Heart right ventricle (tissue), 16 donors: ENCODE data around the gene HOXD8. TPM values are rescaled to one million over a fixed set of nuclear protein-coding genes. Genes with fewer than 3 reads are reported as not detected.
A peak's percentile ranks its signal among the peaks of the same experiment; 100 is the strongest.

Source experiments
- ATAC-seq, 8 donors: fragments of 200-7000 bp; cut with Tn5 transposase; one replicate each; pipeline ENCODE4 v1.9.1; 2020; ENCODE audit warnings: mild to moderate bottlenecking in 8 of 8, moderate library complexity in 8 of 8, moderate number of reproducible peaks in 1 of 8
- DNase-seq, 2 donors: peaks; one replicate each; pipeline ENCODE4 v3.0.0-alpha.2; 2020
- H3K27ac ChIP-seq, 10 donors: fragments of 200-600 bp; sonication (generic) in 2 of 10; one replicate each; pipeline versions ENCODE4 v1.5.0 to v1.8.0; 2020 to 2022; ENCODE audit warnings: mild to moderate bottlenecking in 3 of 10
- H3K27me3 ChIP-seq, 7 donors: fragments of 200-600 bp; one replicate each; pipeline ENCODE4 v1.8.0; 2021 to 2022; ENCODE audit warnings: mild to moderate bottlenecking in 2 of 7
- H3K36me3 ChIP-seq, 9 donors: fragments of 200-600 bp; sonication (generic) in 1 of 9; one replicate each; pipeline versions ENCODE4 v1.5.0 to v1.8.0; 2020 to 2022; ENCODE audit warnings: mild to moderate bottlenecking in 2 of 9
- H3K4me1 ChIP-seq, 9 donors: fragments of 200-600 bp; sonication (generic) in 1 of 9; one replicate each; pipeline versions ENCODE4 v1.5.0 to v1.8.0; 2020 to 2022; ENCODE audit warnings: mild to moderate bottlenecking in 4 of 9
- H3K4me3 ChIP-seq, 10 donors: fragments of 200-600 bp; sonication (generic) in 2 of 10; one replicate each; pipeline versions ENCODE4 v1.5.0 to v1.8.0; 2020 to 2022; ENCODE audit warnings: mild to moderate bottlenecking in 7 of 10, moderate library complexity in 2 of 10
- H3K9me3 ChIP-seq, 11 donors: fragments of 200-600 bp in 10 of 11; sonication (generic) in 2 of 11; one replicate each; pipeline versions ENCODE4 v1.5.0 to v1.8.0; 2013 to 2022; ENCODE audit warnings: mild to moderate bottlenecking in 2 of 11, control low read depth in 1 of 11, moderate library complexity in 1 of 11
- CTCF ChIP-seq, 9 donors: fragments of 200-600 bp; sonication (generic) in 2 of 9; IDR thresholded peaks; one replicate each; pipeline versions ENCODE4 v1.5.0 to v1.8.0; 2021 to 2022; ENCODE audit warnings: antibody characterized with exemption in 9 of 9, mild to moderate bottlenecking in 5 of 9, moderate library complexity in 1 of 9
- WGBS, 2 donors: extraction: QIAGEN DNeasy Blood & Tissue Kit; methylation state at CpG; one replicate each; pipeline ENCODE4 v1.1.7; 2013; ENCODE audit warnings: inconsistent platforms in 1 of 2; 5-methylcytosine and 5-hydroxymethylcytosine counted together
- intact Hi-C, 10 donors: fragments of 100-400 bp; cut with DNase I; formaldehyde crosslinking; loops; one replicate each; pipeline versions ENCODE4 v1.11.1 to v1.14.2; 2022
- polyA plus RNA-seq, 2 donors: library from polyadenylated mRNA; stranded (reverse); fragments of 200-250 nt; gene quantifications; one replicate each; pipeline ENCODE4 v1.2.3, GENCODE V29; 2013
- total RNA-seq, 10 donors: library from RNA; stranded (reverse); fragmentation: NEBNext Ultra II Directional in 3 of 10; extraction: Animal tissue kit (Norgen Biotek cat#: 25700) in 3 of 10; gene quantifications; one replicate each; pipeline versions ENCODE4 v1.2.1 to v1.2.4, GENCODE V29; 2021 to 2023
- donor health status: Arrhythmogenic right ventricular cardiomyopathy.
- donor health status: ischemic (EF 13 %, LVEDD 7.1; RV severe dilation, severe dysfunction).
- donor health status: healthy with polysubstance abuse.
- donor health status: DM: no; HTN: yes; CAD: no.
- donor health status: DM: no; HTN: no; CAD: no.
- donor health status: ischemic (EF 25% LVEDD 6.9; RV normal size, moderate dysfunction).
- donor health status: ischemic (EF 25% LVEDD 5.7; RV mildly dilated, moderate dysfunction).
- donor health status: healthy.
- donor health status: DM: yes; HTN: yes; CAD: no.
- donor health status: Ischemic cardiomyopathy.
- donor health status: ischemic (EF 35%, LVEDD 5.7; RV mildly dilated, moderate dysfunction).
- donor health status: nonischemic (EF 11% LVEDD 7.7; RV severe dilation, severe dysfunction).
- donor health status: DM: yes; HTN: yes; CAD: no.
- donor health status: PGD.
- donor health status: ischemic (EF 29% LVEDD 5.4; RV normal size, mild dysfunction).
- donor health status: nonischemic (EF 23%, LVEDD 6.1; RV moderate dilation, normal function).

Gene HOXD8
- total and polyA plus RNA-seq, 12 donors: 0.26 to 1.5 (median 0.42) TPM; not detected in 2

DNA sequence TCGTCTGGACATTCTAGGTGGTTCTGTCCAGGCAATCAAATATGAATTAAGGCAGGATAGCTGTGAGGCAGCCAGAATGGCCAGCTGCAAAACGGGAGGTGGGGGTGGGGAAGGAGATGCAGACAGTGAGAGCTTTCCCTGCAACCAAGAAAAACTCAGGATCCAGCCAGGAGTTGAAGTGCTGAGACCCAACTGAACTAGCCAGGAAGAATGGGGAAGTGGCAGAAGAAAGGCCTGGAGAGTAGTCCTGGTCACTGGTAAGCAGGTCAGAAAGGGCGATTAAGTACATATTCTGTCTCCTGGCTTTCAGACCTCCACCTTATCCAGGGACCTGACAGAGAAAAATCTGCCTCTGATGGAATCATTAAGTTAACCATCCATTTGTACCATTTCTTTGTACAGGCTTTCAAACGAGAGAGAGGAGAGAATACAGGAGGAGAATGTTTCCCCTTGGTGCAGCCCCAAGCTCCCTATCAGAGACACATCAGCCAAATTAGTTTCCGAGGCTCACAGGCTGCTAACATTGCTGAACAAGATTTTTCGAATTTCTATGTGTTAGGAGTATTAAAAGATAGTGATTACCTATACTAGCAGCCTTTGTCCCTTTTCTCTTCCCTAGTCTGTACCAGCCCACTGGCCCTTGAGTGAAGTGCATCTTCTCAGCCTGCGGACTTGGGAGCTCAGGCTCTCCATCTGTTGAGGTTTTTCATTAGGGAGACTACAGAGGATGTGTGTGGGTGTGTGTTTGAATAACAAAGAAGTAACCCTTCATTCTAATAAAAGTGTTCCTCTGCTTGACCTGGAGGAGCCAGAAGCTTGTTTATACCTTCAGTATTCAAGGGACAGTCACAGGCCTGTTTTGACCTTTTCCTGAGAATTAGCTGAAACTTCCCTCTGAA lies 46.5 kb downstream of the HOXD8 start:
- no peaks in the 10 kb centered on the region for H3K36me3 ChIP-seq
- H3K27ac ChIP-seq: peak overlapping the region in 1 of 10 donors; percentile 36
- DNase-seq (no peak), ATAC-seq (no peak)
- WGBS, 2 donors: 86 to 89% methylated on average over 7 of the region's 7 CpGs
- no peaks in the 10 kb centered on the region for H3K9me3 ChIP-seq
- intact Hi-C loops: no loop called here
- no peak for TF ChIP-seq CTCF (IDR thresholded peaks at IDR 0.05)
- peaks cover 3 to 30% (median 10%) of the 10 kb centered on the region in 9 donors for H3K4me1 ChIP-seq
- peaks cover 37 to 100% (median 100%) of the 10 kb centered on the region in 7 donors for H3K27me3 ChIP-seq
- no peak overlapping the region for H3K4me3 ChIP-seq

DNA sequence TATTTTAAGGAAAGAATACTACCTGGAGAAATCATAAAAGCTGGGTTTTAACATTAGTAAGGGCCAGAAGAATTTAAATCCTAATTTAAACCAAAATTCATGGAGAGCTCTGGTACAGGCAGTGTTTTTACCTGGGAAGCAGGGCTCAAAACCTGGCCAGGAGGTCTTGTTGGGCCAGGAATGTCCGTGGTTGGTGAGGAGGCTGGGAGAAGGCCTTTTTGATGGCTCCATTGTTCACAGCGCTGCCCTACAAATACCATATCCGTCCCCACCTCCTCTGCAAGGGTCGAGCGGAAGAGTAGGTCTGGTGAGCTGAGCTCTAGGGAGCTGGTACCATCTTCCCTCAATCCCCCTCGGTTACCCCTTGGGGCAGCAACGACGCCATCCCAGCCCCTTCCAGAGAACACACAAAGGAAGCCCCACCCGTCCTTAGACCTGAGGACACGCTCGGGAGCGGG lies 48.1 kb downstream of the HOXD8 start:
- Histone ChIP-seq H3K9me3 (no peaks in the 10 kb centered on the region), H3K27ac (peak overlapping the region in 4 of 10 donors; percentile 21 to 67 (median 46)), H3K36me3 (no peaks in the 10 kb centered on the region), H3K4me1 (peaks cover 0 to 17% (median 7%) of the 10 kb centered on the region in 9 donors), H3K4me3 (peak overlapping the region; percentile 13 to 54 (median 30)), H3K27me3 (peaks cover 26 to 100% (median 99%) of the 10 kb centered on the region in 7 donors)
- no peak for TF ChIP-seq CTCF (IDR thresholded peaks at IDR 0.05)
- ATAC-seq (peak in 2 of 8 donors; percentile 34 to 41), DNase-seq (no peak)
- WGBS, 2 donors: 11 to 13% methylated on average over 12 of the region's 12 CpGs
- intact Hi-C loops: no loop called here

GRCh38 chr2:176178038-176178756 lies 48.7 kb downstream of the HOXD8 start:
- no peaks in the 10 kb centered on the region for H3K9me3 ChIP-seq
- H3K4me3 ChIP-seq: peak overlapping the region; percentile 13 to 54 (median 30)
- peaks cover 0 to 17% (median 7%) of the 10 kb centered on the region in 9 donors for H3K4me1 ChIP-seq
- no peak for TF ChIP-seq CTCF (IDR thresholded peaks at IDR 0.05)
- DNase-seq (no peak), ATAC-seq (peak in 3 of 8 donors; percentile 27 to 60 (median 50))
- peak overlapping the region in 4 of 10 donors; percentile 21 to 67 (median 52) for H3K27ac ChIP-seq
- intact Hi-C loops: no loop called here
- H3K27me3 ChIP-seq: peaks cover 23 to 100% (median 99%) of the 10 kb centered on the region in 7 donors
- WGBS, 2 donors: 2 to 3% methylated on average over 65 to 68 of the region's 68 CpGs
- no peaks in the 10 kb centered on the region for H3K36me3 ChIP-seq

GRCh38 chr2:176178757-176179295 lies 49.3 kb downstream of the HOXD8 start:
- DNase-seq: no peak
- Histone ChIP-seq H3K27me3 (peaks cover 23 to 100% (median 99%) of the 10 kb centered on the region in 7 donors), H3K27ac (peak overlapping the region in 3 of 10 donors; percentile 52 to 67 (median 52)), H3K9me3 (no peaks in the 10 kb centered on the region), H3K4me1 (peaks cover 0 to 17% (median 7%) of the 10 kb centered on the region in 9 donors), H3K4me3 (peak overlapping the region in 8 of 10 donors; percentile 14 to 54 (median 36)), H3K36me3 (no peaks in the 10 kb centered on the region)
- peak in 1 of 8 donors; percentile 41 for ATAC-seq
- no peak for TF ChIP-seq CTCF (IDR thresholded peaks at IDR 0.05)
- intact Hi-C loops: no loop called here
- WGBS, 2 donors: 24 to 26% methylated on average over 7 of the region's 7 CpGs
